ENCODE results near the gene TOMT. TPM values are rescaled to one million over a fixed set of nuclear protein-coding genes. Genes with fewer than 3 reads are reported as not detected.

TOMT gene
- polyA plus RNA-seq, 3 donors, result not detected

GRCh38 chr11:72078477-72078876, 27.2 kb upstream of the TOMT start:
- no peaks in the 10 kb centered on the region for H3K36me3 ChIP-seq (replicated peaks in 1 of 2; ENCODE audit: control insufficient read depth in 1 of 2, insufficient read depth in 2 of 2, low read length in 2 of 2)
- H3K4me2 ChIP-seq (replicated peaks; ENCODE audit: extremely low read depth, low read length, poor library complexity, severe bottlenecking), result no peak overlapping the region
- DNase-seq, result no peak
- no peak for TF ChIP-seq CTCF (IDR thresholded peaks at IDR 0.05)
- Mint-ChIP-seq H3K27me3 (ENCODE audit: low read depth in 3 of 3) (no peaks in the 10 kb centered on the region), H3K4me1 (peaks cover 53% of the 10 kb centered on the region), H3K27ac (peak overlapping the region in 3 of 7 donors; percentile 55 to 99 (median 72)), H3K4me3 (no peak overlapping the region), H3K36me3 (peaks cover 0 to 4% of the 10 kb centered on the region in 2 donors), H3K9me3 (no peaks in the 10 kb centered on the region)
- no peak overlapping the region for H2AFZ ChIP-seq (ENCODE audit: insufficient read depth, low read depth, low read length, poor library complexity, severe bottlenecking)
- intact Hi-C loops (cut with micrococcal nuclease), result loop anchor here in 1 of 2 donors (5.0 kb wide), 1 partner anchor 36 kb away; no protein-coding TSS in a partner anchor
- no peak overlapping the region for H3K4me3 ChIP-seq (replicated peaks in 1 of 3; ENCODE audit: low read depth in 2 of 3, low read length in 3 of 3)
- no peaks in the 10 kb centered on the region for H4K20me1 ChIP-seq (ENCODE audit: insufficient read depth, low read length)
- peaks cover 68% of the 10 kb centered on the region for H3K79me2 ChIP-seq (ENCODE audit: insufficient read depth, low read length)
- no peaks in the 10 kb centered on the region for H3K9me3 ChIP-seq (replicated peaks in 1 of 2; ENCODE audit: control insufficient read depth in 1 of 2, insufficient read depth in 1 of 2, low read length in 2 of 2)
- WGBS (ENCODE audit: insufficient coverage), result 87% methylated on average over 3 of the region's 6 CpGs
- no peak overlapping the region for H3K9ac ChIP-seq (ENCODE audit: insufficient read depth, low read length, poor library complexity, severe bottlenecking)
- peaks cover 41 to 72% of the 10 kb centered on the region in 2 donors for H3K4me1 ChIP-seq (ENCODE audit: control insufficient read depth in 1 of 2, insufficient read depth in 2 of 2, low read length in 2 of 2)
- no peaks in the 10 kb centered on the region for H3K27me3 ChIP-seq (ENCODE audit: control insufficient read depth in 2 of 2, insufficient read depth in 2 of 2, low read length in 2 of 2)
- no peak overlapping the region for H3K27ac ChIP-seq (ENCODE audit: low read depth in 1 of 2, low read length in 2 of 2)

- no peak for TF ChIP-seq CTCF (IDR thresholded peaks at IDR 0.05)
- Histone ChIP-seq H3K4me1 (ENCODE audit: control insufficient read depth in 1 of 2, insufficient read depth in 2 of 2, low read length in 2 of 2) (peaks cover 41 to 72% of the 10 kb centered on the region in 2 donors), H3K79me2 (ENCODE audit: insufficient read depth, low read length) (peaks cover 56% of the 10 kb centered on the region), H3K27ac (ENCODE audit: low read depth in 1 of 2, low read length in 2 of 2) (peak overlapping the region; percentile 53 to 82), H3K4me3 (replicated peaks in 1 of 3; ENCODE audit: low read depth in 2 of 3, low read length in 3 of 3) (peak overlapping the region; percentile 69 to 98 (median 72)), H3K4me2 (replicated peaks; ENCODE audit: extremely low read depth, low read length, poor library complexity, severe bottlenecking) (peak overlapping the region; percentile 93), H4K20me1 (ENCODE audit: insufficient read depth, low read length) (no peaks in the 10 kb centered on the region), H2AFZ (ENCODE audit: insufficient read depth, low read depth, low read length, poor library complexity, severe bottlenecking) (peak overlapping the region; percentile 89), H3K27me3 (ENCODE audit: control insufficient read depth in 2 of 2, insufficient read depth in 2 of 2, low read length in 2 of 2) (no peaks in the 10 kb centered on the region), H3K36me3 (replicated peaks in 1 of 2; ENCODE audit: control insufficient read depth in 1 of 2, insufficient read depth in 2 of 2, low read length in 2 of 2) (peaks cover 0 to under 1% of the 10 kb centered on the region in 2 donors), H3K9me3 (replicated peaks in 1 of 2; ENCODE audit: control insufficient read depth in 1 of 2, insufficient read depth in 1 of 2, low read length in 2 of 2) (no peaks in the 10 kb centered on the region), H3K9ac (ENCODE audit: insufficient read depth, low read length, poor library complexity, severe bottlenecking) (peak overlapping the region; percentile 65)
- intact Hi-C loops (cut with micrococcal nuclease), result loop anchor here in 1 of 2 donors (2.0 to 5.0 kb wide), 2 partner anchors 23 to 38 kb away; partner anchors contain the start of gene LAMTOR1
- Mint-ChIP-seq H3K4me1 (peaks cover 53% of the 10 kb centered on the region), H3K27ac (peak overlapping the region; percentile 96 to 100 (median 98)), H3K4me3 (peak overlapping the region; percentile 84 to 88), H3K27me3 (ENCODE audit: low read depth in 3 of 3) (no peaks in the 10 kb centered on the region), H3K9me3 (no peaks in the 10 kb centered on the region), H3K36me3 (peaks cover 1 to 4% of the 10 kb centered on the region in 2 donors)
- DNase-seq, result no peak
- 0% methylated on average over 6 of the region's 16 CpGs for WGBS (ENCODE audit: insufficient coverage)
Measured at GRCh38 chr11:72079819-72080325, 25.9 kb upstream of the TOMT start.
